Left lung (tissue), 10 donors: ENCODE measurements around the gene AHSG. TPM values are rescaled to one million over a fixed set of nuclear protein-coding genes. Genes with fewer than 3 reads are reported as not detected.

Experiments used
- ATAC-seq: fragments of 200-7000 bp; cut with Tn5 transposase; one replicate; pipeline ENCODE4 v1.9.1; 2020; ENCODE audit warnings: moderate library complexity
- DNase-seq, 4 donors: peaks; one replicate each; pipeline ENCODE4 v3.0.0-alpha.2; 2013 to 2020
- H3K27ac ChIP-seq, 2 donors: fragments of 200-600 bp; sonication (generic) in 1 of 2; one replicate each; pipeline versions ENCODE4 v1.5.0 to v1.8.0; 2020 to 2021
- H3K27me3 ChIP-seq, 2 donors: fragments of 200-600 bp; sonication (generic) in 1 of 2; one replicate each; pipeline versions ENCODE4 v1.5.0 to v1.8.0; 2020 to 2021
- H3K36me3 ChIP-seq, 2 donors: fragments of 200-600 bp; sonication (generic) in 1 of 2; one replicate each; pipeline versions ENCODE4 v1.5.0 to v1.8.0; 2020 to 2021
- H3K4me1 ChIP-seq, 2 donors: fragments of 200-600 bp; one replicate each; pipeline ENCODE4 v1.8.0; 2021
- H3K4me3 ChIP-seq, 2 donors: fragments of 200-600 bp; sonication (generic) in 1 of 2; one replicate each; pipeline versions ENCODE4 v1.5.0 to v1.8.0; 2020 to 2021; ENCODE audit warnings: mild to moderate bottlenecking in 1 of 2
- H3K9me3 ChIP-seq, 2 donors: fragments of 200-600 bp; sonication (generic) in 1 of 2; one replicate each; pipeline versions ENCODE4 v1.5.0 to v1.8.0; 2020 to 2021
- intact Hi-C, 2 donors: fragments of 100-400 bp; cut with DNase I; formaldehyde crosslinking; loops; one replicate each; pipeline versions ENCODE4 v1.11.2 to v1.14.2; 2022
- polyA plus RNA-seq, 6 donors: library from polyadenylated mRNA; unstranded; fragments of 120-200 nt; gene quantifications; one replicate each; pipeline ENCODE4 v1.2.1, GENCODE V29; 2013; ENCODE audit not compliant: insufficient read length in 6 of 6
- total RNA-seq, 2 donors: library from RNA; stranded (reverse); fragmentation: NEBNext Ultra II Directional; extraction: Animal tissue kit (Norgen Biotek cat#: 25700); gene quantifications; one replicate each; pipeline ENCODE4 v1.2.1, GENCODE V29; 2021
- TF ChIP-seq, protein P1 (sequence below), 2 donors: fragments of 200-600 bp; sonication (generic) in 1 of 2; IDR thresholded peaks; one replicate each; pipeline versions ENCODE4 v1.5.0 to v1.8.0; 2021; ENCODE audit warnings: antibody characterized with exemption in 2 of 2
- donor health status: DM: no; HTN: yes; CAD: no.
- donor health status: DM: no; HTN: no; CAD: no.

The AHSG gene
- total and polyA plus RNA-seq, 8 donors = 0.09 to 5.7 (median 3.2) TPM; not detected in 5

DNA sequence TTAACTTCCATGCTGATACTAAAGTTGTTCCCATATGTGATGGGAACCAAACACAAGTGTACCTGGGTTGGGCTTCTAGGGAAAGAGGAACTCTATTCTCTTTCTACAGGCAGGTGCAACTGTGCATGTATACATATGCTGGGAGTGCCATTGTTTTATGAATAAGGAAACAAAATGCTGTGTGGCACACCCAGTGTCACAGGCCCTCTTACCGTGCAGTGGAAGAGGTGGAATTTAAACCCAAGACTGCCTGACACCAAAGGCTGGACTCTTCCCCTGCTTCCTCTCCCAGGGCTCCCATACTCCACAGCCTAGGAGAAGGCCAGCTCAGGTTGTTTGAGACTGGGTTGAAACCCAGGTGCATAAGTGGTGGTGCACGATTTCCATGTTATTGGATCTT lies 25.4 kb downstream of the AHSG start:
- Histone ChIP-seq H3K4me3 (no peak overlapping the region), H3K9me3 (no peaks in the 10 kb centered on the region), H3K36me3 (no peaks in the 10 kb centered on the region), H3K4me1 (no peaks in the 10 kb centered on the region), H3K27me3 (peaks cover 0 to 29% of the 10 kb centered on the region in 2 donors), H3K27ac (no peak overlapping the region)
- intact Hi-C loops = no loop called here
- DNase-seq = no peak
- no peak for ATAC-seq
- TF ChIP-seq, protein P1, sequence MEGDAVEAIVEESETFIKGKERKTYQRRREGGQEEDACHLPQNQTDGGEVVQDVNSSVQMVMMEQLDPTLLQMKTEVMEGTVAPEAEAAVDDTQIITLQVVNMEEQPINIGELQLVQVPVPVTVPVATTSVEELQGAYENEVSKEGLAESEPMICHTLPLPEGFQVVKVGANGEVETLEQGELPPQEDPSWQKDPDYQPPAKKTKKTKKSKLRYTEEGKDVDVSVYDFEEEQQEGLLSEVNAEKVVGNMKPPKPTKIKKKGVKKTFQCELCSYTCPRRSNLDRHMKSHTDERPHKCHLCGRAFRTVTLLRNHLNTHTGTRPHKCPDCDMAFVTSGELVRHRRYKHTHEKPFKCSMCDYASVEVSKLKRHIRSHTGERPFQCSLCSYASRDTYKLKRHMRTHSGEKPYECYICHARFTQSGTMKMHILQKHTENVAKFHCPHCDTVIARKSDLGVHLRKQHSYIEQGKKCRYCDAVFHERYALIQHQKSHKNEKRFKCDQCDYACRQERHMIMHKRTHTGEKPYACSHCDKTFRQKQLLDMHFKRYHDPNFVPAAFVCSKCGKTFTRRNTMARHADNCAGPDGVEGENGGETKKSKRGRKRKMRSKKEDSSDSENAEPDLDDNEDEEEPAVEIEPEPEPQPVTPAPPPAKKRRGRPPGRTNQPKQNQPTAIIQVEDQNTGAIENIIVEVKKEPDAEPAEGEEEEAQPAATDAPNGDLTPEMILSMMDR (IDR thresholded peaks at IDR 0.05) = no peak

DNA sequence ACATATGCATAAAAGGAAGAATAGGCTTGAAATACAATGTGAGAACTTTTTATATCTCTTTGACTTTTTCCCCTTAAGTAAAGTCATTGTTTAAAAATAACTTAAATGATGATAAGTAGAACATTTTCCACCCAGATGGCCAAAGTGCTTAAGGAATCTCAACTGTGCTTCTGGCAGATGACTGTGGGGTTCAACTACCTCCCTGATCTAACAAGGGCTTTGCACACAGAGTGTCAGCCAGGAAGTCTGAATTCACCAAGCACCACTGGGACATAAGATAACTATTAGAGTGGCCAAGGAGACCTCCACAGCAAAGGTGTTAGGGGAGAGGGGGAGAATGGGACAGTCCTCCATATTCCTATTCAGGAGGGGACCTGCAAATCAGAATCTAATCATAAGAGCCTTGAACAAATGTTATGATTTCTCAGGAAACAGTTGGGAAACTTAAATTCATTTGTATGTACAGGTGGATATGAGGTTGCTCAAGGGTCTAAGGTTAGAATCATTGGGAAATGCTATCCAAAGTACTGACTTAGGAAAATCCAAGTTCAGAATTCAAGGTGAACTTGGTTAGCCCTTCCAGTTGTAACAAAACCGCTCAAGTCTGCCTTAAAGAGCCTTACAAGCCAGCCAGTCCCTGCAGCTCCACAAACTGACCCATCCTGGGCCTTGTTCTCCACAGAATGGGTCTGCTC lies 27.1 kb downstream of the AHSG start, which contains the start of gene FETUB:
Gene FETUB, plus strand, starts transcription at position 622 of the 695 bp plus-strand sequence. Its CDS starts 62 bp downstream, at position 684.
- Histone ChIP-seq H3K4me3 (no peak within 1 kb of the TSS), H3K27ac (no peak within 1 kb of the TSS), H3K9me3 (no peaks in the 10 kb centered on the region), H3K4me1 (no peaks in the 10 kb centered on the region), H3K27me3 (peaks cover 0 to 36% of the 10 kb centered on the region in 2 donors), H3K36me3 (no peaks in the 10 kb centered on the region)
- intact Hi-C loops = no loop called here
- ATAC-seq (no peak), DNase-seq (no peak)
- TF ChIP-seq, protein P1 (IDR thresholded peaks at IDR 0.05) = no peak

GRCh38 chr3:186640473-186640818 lies 27.6 kb downstream of the AHSG start:
- no peak overlapping the region for H3K27ac ChIP-seq
- no peaks in the 10 kb centered on the region for H3K4me1 ChIP-seq
- TF ChIP-seq, protein P1 (IDR thresholded peaks at IDR 0.05) = no peak
- ATAC-seq (peak; percentile 30), DNase-seq (no peak)
- intact Hi-C loops = no loop called here
- H3K9me3 ChIP-seq = no peaks in the 10 kb centered on the region
- no peak overlapping the region for H3K4me3 ChIP-seq
- H3K27me3 ChIP-seq = peaks cover 0 to 36% of the 10 kb centered on the region in 2 donors
- H3K36me3 ChIP-seq = no peaks in the 10 kb centered on the region

DNA sequence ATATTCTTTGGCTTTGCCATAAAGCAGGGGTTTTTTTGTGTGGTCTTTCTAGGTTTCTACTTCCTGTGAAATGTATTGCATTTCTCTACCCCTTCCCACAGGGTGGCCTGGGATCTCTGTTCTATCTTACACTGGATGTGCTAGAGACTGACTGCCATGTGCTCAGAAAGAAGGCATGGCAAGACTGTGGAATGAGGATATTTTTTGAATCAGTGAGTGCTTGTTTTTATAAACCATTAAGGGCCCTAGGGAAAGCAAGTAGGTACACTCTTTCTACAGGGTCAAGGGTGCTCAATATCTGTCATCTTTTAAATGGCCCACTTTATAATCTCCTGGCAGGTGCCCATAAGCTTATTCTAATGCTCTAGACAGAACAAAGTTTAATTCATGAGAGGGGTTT lies 28.1 kb downstream of the AHSG start:
- TF ChIP-seq, protein P1 (IDR thresholded peaks at IDR 0.05) = no peak
- intact Hi-C loops = no loop called here
- Histone ChIP-seq H3K36me3 (no peaks in the 10 kb centered on the region), H3K27ac (no peak overlapping the region), H3K9me3 (no peaks in the 10 kb centered on the region), H3K4me3 (no peak overlapping the region), H3K27me3 (peaks cover 0 to 32% of the 10 kb centered on the region in 2 donors), H3K4me1 (no peaks in the 10 kb centered on the region)
- no peak for DNase-seq
- peak; percentile 85 for ATAC-seq

DNA sequence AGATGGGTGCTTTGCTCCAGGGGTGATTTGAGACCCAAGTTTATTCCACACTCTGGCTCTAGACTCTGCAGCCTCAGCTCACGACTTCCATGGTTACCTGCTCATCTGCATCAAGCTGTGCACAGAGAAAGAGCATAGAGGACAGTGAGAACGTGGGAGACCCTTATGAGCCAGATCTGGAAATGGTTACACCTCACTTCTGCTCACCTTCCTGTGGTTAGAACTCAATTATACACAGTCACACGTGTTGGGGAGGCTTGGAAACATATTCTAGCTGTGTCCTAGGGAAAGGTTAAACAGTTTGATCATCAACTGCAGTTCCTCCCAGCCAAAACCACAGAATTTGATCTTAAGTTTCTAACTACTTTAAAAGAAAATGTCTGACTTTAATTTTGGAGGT lies 29.2 kb downstream of the AHSG start:
- H3K27me3 ChIP-seq = peaks cover 0 to 21% of the 10 kb centered on the region in 2 donors
- H3K4me1 ChIP-seq = no peaks in the 10 kb centered on the region
- TF ChIP-seq, protein P1 (IDR thresholded peaks at IDR 0.05) = no peak
- no peaks in the 10 kb centered on the region for H3K9me3 ChIP-seq
- intact Hi-C loops = no loop called here
- H3K4me3 ChIP-seq = no peak overlapping the region
- no peak overlapping the region for H3K27ac ChIP-seq
- H3K36me3 ChIP-seq = no peaks in the 10 kb centered on the region
- DNase-seq (no peak), ATAC-seq (no peak)
